Peyer's patch (tissue), 4 donors: ENCODE data around the gene NFKBIB. TPM values are rescaled to one million over a fixed set of nuclear protein-coding genes. Genes with fewer than 3 reads are reported as not detected.
"Not testable (repeated sequence)": the region's sequence is repeated elsewhere in the genome, so short reads cannot be mapped to it uniquely, and the experiment has no call there.

Source experiments
- DNase-seq, 3 donors: peaks; one replicate each; pipeline ENCODE4 v3.0.0-alpha.2; 2017 to 2019
- H3K27ac ChIP-seq, 4 donors: fragments of 200-600 bp; sonication (generic); one replicate each; pipeline ENCODE4 v1.5.1; 2016 to 2019
- H3K27me3 ChIP-seq, 2 donors: fragments of 200-600 bp; sonication (generic); one replicate each; pipeline ENCODE4 v1.5.1; 2019
- H3K36me3 ChIP-seq, 3 donors: fragments of 200-600 bp; sonication (generic); one replicate each; pipeline ENCODE4 v1.5.1; 2016 to 2019
- H3K4me1 ChIP-seq, 4 donors: fragments of 200-600 bp; sonication (generic); one replicate each; pipeline ENCODE4 v1.5.1; 2016 to 2019
- H3K4me3 ChIP-seq, 4 donors: fragments of 200-600 bp; sonication (generic); 1 replicate in 3 of 4; 2 replicates in 1 of 4; pipeline ENCODE4 v1.5.1; 2016 to 2019; ENCODE audit warnings: mild to moderate bottlenecking in 1 of 4
- H3K9me3 ChIP-seq, 4 donors: fragments of 200-600 bp; sonication (generic); one replicate each; pipeline ENCODE4 v1.5.1; 2016 to 2019; ENCODE audit warnings: mild to moderate bottlenecking in 1 of 4
- POLR2A ChIP-seq, 2 donors: fragments of 450-650 bp; IDR thresholded peaks; one replicate each; pipeline ENCODE4 v1.5.1; 2017; ENCODE audit warnings: antibody characterized with exemption in 2 of 2, mild to moderate bottlenecking in 2 of 2, moderate library complexity in 2 of 2
- total RNA-seq, 4 donors: library from RNA; depleted of rRNA; stranded (reverse); fragments of >200 nt; gene quantifications; one replicate each; pipeline ENCODE4 v1.1.0, GENCODE V29; 2016
- TF ChIP-seq, protein P1 (sequence below), 6 experiments: fragments of 450-650 bp in 4 of 6; fragments of 200-600 bp in 2 of 6; sonication (generic) in 1 of 6; IDR thresholded peaks; one replicate each; pipeline ENCODE4 v1.5.1; 2017 to 2019; ENCODE audit warnings: antibody characterized with exemption in 6 of 6, mild to moderate bottlenecking in 3 of 6, moderate library complexity in 1 of 6

The NFKBIB gene
- total RNA-seq, 4 donors from 2014 or later, result 12.4 to 27.7 (median 22.8) TPM

- no peaks in the 10 kb centered on the region for H3K27me3 ChIP-seq
- H3K36me3 ChIP-seq, result peaks cover 0 to 4% (median 0%) of the 10 kb centered on the region in 3 donors
- no peaks in the 10 kb centered on the region for H3K9me3 ChIP-seq
- peaks cover 0 to 24% (median 16%) of the 10 kb centered on the region in 4 donors for H3K4me1 ChIP-seq
- peak overlapping the region; percentile 99 to 100 (median 100) for H3K27ac ChIP-seq
- TF ChIP-seq, protein P1, sequence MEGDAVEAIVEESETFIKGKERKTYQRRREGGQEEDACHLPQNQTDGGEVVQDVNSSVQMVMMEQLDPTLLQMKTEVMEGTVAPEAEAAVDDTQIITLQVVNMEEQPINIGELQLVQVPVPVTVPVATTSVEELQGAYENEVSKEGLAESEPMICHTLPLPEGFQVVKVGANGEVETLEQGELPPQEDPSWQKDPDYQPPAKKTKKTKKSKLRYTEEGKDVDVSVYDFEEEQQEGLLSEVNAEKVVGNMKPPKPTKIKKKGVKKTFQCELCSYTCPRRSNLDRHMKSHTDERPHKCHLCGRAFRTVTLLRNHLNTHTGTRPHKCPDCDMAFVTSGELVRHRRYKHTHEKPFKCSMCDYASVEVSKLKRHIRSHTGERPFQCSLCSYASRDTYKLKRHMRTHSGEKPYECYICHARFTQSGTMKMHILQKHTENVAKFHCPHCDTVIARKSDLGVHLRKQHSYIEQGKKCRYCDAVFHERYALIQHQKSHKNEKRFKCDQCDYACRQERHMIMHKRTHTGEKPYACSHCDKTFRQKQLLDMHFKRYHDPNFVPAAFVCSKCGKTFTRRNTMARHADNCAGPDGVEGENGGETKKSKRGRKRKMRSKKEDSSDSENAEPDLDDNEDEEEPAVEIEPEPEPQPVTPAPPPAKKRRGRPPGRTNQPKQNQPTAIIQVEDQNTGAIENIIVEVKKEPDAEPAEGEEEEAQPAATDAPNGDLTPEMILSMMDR (IDR thresholded peaks at IDR 0.05), result no peak
- peak in 1 of 2 donors; percentile 40 for TF ChIP-seq POLR2A (IDR thresholded peaks at IDR 0.05)
- peak; percentile 66 to 81 (median 74) for DNase-seq
- peak overlapping the region; percentile 83 to 96 (median 94) for H3K4me3 ChIP-seq
These were observed 47.3 kb upstream of the NFKBIB start for GRCh38 chr19:38852231-38853044.

GRCh38 chr19:38853214-38853613 lies 46.6 kb upstream of the NFKBIB start:
- no peak for DNase-seq
- H3K36me3 ChIP-seq, result no peaks in the 10 kb centered on the region
- H3K4me1 ChIP-seq, result peaks cover 0 to 20% (median 10%) of the 10 kb centered on the region in 4 donors
- H3K27ac ChIP-seq, result peak overlapping the region; percentile 99 to 100 (median 100)
- no peak for TF ChIP-seq POLR2A (IDR thresholded peaks at IDR 0.05)
- TF ChIP-seq, protein P1 (IDR thresholded peaks at IDR 0.05), result no peak
- no peaks in the 10 kb centered on the region for H3K9me3 ChIP-seq
- H3K27me3 ChIP-seq, result no peaks in the 10 kb centered on the region
- peak overlapping the region in 1 of 4 donors; percentile 94 for H3K4me3 ChIP-seq

DNA sequence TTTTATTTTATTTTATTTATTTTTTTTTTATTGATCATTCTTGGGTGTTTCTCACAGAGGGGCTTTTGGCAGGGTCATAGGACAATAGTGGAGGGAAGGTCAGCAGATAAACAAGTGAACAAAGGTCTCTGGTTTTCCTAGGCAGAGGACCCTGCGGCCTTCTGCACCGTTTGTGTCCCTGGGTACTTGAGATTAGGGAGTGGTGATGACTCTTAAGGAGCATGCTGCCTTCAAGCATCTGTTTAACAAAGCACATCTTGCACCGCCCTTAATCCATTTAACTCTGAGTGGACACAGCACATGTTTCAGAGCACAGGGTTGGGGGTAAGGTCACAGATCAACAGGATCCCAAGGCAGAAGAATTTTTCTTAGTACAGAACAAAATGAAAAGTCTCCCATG lies 44.8 kb upstream of the NFKBIB start:
- not testable (repeated sequence) for H3K27ac ChIP-seq

DNA sequence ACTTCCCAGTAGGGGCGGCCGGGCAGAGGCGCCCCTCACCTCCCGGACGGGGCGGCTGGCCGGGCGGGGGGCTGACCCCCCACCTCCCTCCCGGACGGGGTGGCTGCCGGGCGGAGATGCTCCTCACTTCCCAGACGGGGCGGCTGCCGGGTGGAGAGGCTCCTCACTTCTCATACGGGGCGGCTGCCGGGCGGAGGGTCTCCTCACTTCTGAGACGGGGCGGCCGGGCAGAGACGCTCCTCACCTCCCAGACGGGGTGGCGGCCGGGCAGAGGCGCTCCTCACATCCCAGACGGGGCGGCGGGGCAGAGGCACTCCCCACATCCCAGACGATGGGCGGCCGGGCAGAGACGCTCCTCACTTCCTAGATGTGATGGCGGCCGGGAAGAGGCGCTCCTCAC lies 44.0 kb upstream of the NFKBIB start:
- not testable (repeated sequence) for H3K36me3 ChIP-seq, H3K9me3 ChIP-seq, H3K27me3 ChIP-seq, H3K27ac ChIP-seq, H3K4me3 ChIP-seq, DNase-seq
- peaks cover 0 to 21% (median 10%) of the 10 kb centered on the region in 4 donors for H3K4me1 ChIP-seq

More for the DNA sequence above, 44.8 kb upstream of the NFKBIB start:
- H3K9me3 ChIP-seq, H3K27me3 ChIP-seq, H3K36me3 ChIP-seq, DNase-seq, H3K4me3 ChIP-seq: not testable (repeated sequence)
- H3K4me1 ChIP-seq, result peaks cover 0 to 21% (median 7%) of the 10 kb centered on the region in 4 donors

DNA sequence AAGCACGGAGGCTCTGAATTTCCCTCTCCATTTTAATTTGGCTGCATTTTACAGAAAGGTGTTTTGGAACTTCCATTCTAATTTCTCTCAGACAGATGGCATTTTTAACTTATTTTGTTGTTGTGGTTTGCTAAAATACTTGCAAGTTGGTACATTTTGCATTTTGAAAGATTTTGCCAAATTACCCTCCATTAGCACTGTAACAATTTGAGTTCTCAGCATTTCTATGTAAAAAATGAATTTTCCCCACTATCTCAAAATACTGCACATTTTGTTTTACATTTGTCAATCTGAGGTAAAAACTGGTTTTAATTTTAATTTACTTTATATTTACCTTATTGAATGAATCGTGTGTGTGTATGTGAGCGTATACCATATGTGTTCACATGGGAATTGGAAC lies 43.0 kb upstream of the NFKBIB start:
- Histone ChIP-seq H3K27ac (peak overlapping the region in 3 of 4 donors; percentile 42 to 74 (median 65)), H3K27me3 (no peaks in the 10 kb centered on the region), H3K9me3 (no peaks in the 10 kb centered on the region), H3K4me1 (peaks cover 0 to 17% (median 6%) of the 10 kb centered on the region in 4 donors), H3K36me3 (no peaks in the 10 kb centered on the region), H3K4me3 (no peak overlapping the region)
- no peak for TF ChIP-seq POLR2A (IDR thresholded peaks at IDR 0.05)
- TF ChIP-seq, protein P1 (IDR thresholded peaks at IDR 0.05), result no peak
- DNase-seq, result no peak

- Histone ChIP-seq H3K4me1 (peaks cover 3 to 31% (median 13%) of the 10 kb centered on the region in 4 donors), H3K27ac (peak overlapping the region in 3 of 4 donors; percentile 16 to 81 (median 61))
- H3K4me3 ChIP-seq, H3K36me3 ChIP-seq, H3K27me3 ChIP-seq, H3K9me3 ChIP-seq: not testable (repeated sequence)
- DNase-seq, result peak in 2 of 3 donors; percentile 69 to 82
- TF ChIP-seq POLR2A (IDR thresholded peaks at IDR 0.05), result peak in 1 of 2 donors; percentile 75
These were observed 40.1 kb upstream of the NFKBIB start for GRCh38 chr19:38859631-38860204.

DNA sequence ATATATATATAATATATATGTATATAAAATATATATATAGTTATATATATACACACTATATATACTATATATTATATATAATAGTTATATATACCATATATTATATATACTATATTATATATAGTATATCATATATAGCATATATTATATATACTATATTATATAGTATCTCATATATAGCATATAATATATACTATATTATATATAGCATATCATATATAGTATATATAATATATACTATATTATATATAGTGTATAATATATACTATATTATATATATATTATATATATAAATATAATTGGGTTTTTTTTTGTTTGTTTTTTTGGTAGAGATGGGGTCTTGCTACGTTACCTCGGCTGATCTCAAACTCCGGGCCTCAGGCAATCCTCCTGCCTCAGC lies 38.4 kb upstream of the NFKBIB start:
- Histone ChIP-seq H3K9me3 (no peaks in the 10 kb centered on the region), H3K4me1 (peaks cover 3 to 39% (median 18%) of the 10 kb centered on the region in 4 donors), H3K27me3 (no peaks in the 10 kb centered on the region), H3K36me3 (no peaks in the 10 kb centered on the region), H3K27ac (no peak overlapping the region), H3K4me3 (no peak overlapping the region)
- DNase-seq, result no peak
- no peak for TF ChIP-seq POLR2A (IDR thresholded peaks at IDR 0.05)
- TF ChIP-seq, protein P1 (IDR thresholded peaks at IDR 0.05), result no peak
